GM12872 (cell line): Measurements from ENCODE around the gene PPP4R3A.

Experiments used
- CTCF ChIP-seq: IDR thresholded peaks from 3 replicates; pipeline ENCODE4 v1.5.1; 2011; ENCODE audit warnings: low read depth, mild to moderate bottlenecking, low read length, moderate library complexity; ENCODE audit not compliant: insufficient read depth

Gene PPP4R3A

GRCh38 chr14:91515979-91516378, 5.9 kb upstream of the PPP4R3A start:
- TF ChIP-seq CTCF: no peak

DNA sequence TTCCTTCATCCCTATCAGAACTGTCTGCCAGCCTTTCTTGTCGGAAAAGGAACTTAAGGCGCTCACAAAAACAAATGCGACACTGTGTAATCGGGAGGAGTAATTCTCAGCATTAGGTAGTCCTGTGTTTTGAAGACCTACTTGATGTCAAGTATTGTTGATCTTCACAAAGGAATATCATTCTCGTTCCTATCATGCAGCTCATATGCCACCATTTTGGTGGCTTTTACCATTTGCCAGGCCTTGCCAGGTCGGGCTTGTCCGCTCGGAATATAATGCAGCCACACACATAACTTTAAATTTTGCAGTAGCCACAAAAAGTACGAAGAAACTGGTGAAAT, 903 bp upstream of the PPP4R3A start:
- no peak for TF ChIP-seq CTCF

DNA sequence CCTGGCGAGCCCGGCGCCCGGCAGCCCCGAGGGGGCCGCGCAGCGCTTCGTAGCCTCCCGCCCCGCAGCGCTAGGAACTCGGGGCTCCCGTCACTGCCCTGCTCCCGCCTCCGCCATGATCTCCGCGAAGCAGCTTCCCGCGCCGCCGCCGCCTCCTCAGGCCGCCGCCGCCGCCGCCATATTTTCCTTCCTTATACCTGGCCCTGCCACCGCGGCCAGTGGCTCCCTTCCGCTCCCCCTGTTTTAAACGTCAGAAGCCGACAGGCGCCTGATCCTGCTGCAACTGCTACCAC, 286 bp downstream of the PPP4R3A start:
- TF ChIP-seq CTCF: no peak

DNA sequence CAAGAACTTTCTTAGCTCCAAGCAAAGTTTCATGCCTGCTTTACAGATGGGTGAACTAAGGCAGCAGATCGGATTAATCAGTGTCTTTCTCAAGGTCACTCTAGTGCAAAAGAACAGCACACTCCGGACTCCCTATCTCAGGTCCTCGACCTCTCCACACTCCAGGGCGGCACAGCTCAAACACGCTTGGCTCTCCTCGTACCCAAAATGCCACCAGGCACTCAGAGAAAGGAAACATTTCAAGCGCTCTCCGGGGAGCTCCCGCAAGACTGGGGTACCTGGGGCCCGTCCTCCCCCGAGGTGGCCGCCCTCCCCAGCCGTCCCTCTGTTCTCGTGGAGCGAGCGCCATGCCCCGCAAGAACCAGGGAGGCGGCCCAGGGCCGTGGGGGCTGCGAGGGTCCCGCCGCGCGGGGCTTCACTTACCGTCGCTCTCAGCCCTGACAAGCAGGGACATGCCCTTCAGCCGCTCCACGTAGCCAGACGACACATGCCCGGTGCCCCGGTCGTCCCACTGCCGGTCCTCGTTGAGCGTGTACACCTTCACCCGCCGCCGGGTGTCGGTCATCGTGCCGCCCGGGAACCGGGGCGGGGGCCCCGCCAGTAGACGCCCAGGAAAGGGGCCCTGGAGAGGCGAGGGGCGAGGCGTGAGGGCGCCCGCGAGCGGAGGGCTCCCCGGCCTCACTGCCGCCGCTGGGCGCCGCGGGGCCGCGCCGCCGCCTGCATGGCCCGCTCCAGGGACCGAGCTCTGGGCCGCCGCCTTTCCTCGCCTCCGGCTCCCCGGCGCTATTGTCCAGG, 830 bp downstream of the PPP4R3A start:
- TF ChIP-seq CTCF: no peak

DNA sequence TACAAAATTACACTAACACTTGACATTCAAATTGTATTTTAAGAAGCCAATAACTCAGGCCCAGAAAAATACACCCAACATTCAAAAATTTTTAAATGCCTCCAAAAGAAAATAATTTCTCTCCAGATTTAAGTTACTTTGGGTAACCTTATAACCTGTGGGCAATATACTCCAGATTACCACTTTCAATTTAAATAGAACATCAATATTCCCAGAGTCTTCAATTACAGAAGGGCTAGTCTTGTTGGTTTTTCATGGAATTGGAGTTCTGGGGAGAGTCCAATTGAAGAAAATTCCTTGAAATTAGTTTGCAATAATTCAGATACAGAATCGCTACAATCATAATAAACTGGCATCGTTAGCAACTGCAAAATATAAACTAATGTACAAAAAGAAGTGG, 2.0 kb downstream of the PPP4R3A start:
- no peak for TF ChIP-seq CTCF

- TF ChIP-seq CTCF: no peak
Observed at GRCh38 chr14:91506226-91506625, 3.9 kb downstream of the PPP4R3A start.

DNA sequence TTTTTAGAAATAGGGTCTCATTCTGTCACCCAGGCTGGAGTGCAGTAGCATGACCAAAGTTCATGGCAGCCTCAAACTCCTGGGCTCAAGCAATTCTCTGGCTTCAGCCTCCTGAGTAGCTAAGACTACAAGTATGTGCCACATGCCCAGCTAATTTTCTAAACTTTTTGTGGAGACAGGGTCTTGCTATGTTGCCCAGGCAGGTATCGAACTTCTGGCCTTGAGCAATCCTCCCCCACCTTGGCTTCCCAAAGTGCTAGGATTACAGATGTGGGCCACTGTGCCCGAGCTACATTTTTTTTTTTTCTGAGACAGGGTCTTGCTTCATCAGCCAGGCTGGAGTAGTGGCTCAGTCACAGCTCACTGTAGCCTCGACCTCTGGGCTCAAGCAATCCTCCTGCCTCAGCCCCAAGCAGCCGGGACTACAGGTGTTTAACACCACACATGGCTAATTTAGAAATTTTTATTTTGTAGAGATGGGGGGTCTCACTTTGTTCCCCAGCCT, 7.1 kb downstream of the PPP4R3A start:
- TF ChIP-seq CTCF: no peak
